Body of pancreas (tissue), 4 donors: ENCODE measurements around the gene GLRX3.

Experiments used
- CTCF ChIP-seq, 7 experiments: fragments of 450-650 bp in 4 of 7; fragments of 200-600 bp in 3 of 7; sonication (generic) in 3 of 7; IDR thresholded peaks; one replicate each; pipeline ENCODE4 v1.5.1; 2016 to 2019; ENCODE audit warnings: antibody characterized with exemption in 7 of 7
- POLR2A ChIP-seq, 3 donors: fragments of 450-650 bp; IDR thresholded peaks; one replicate each; pipeline ENCODE4 v1.6.1; 2016; ENCODE audit warnings: antibody characterized with exemption in 3 of 3, mild to moderate bottlenecking in 2 of 3

- TF ChIP-seq POLR2A (IDR thresholded peaks at IDR 0.05), result no peak
- no peak for TF ChIP-seq CTCF (IDR thresholded peaks at IDR 0.05)
Measured at GRCh38 chr10:130220251-130221185, 84.3 kb downstream of the GLRX3 start.
